GM18526 (cell line): ENCODE results near the gene CAPZA2.

Experiments used
- POLR2A ChIP-seq: IDR thresholded peaks from 3 replicates; pipeline ENCODE4 v1.6.1; 2011; ENCODE audit not compliant: insufficient read length; ENCODE audit errors: extremely low read depth

Gene CAPZA2

GRCh38 chr7:116955801-116956476, 93.6 kb downstream of the CAPZA2 start:
- no peak for TF ChIP-seq POLR2A

- no peak for TF ChIP-seq POLR2A
Measured at GRCh38 chr7:116956477-116956804, 94.1 kb downstream of the CAPZA2 start.

- no peak for TF ChIP-seq POLR2A
Measured at GRCh38 chr7:116957874-116958273, 95.5 kb downstream of the CAPZA2 start.

GRCh38 chr7:116963234-116963633, 100.8 kb downstream of the CAPZA2 start:
- TF ChIP-seq POLR2A, result no peak

- TF ChIP-seq POLR2A, result no peak
Measured at GRCh38 chr7:116966601-116967000, 104.2 kb downstream of the CAPZA2 start.

GRCh38 chr7:116967254-116967922, 105.0 kb downstream of the CAPZA2 start:
- TF ChIP-seq POLR2A, result no peak

- no peak for TF ChIP-seq POLR2A
Measured at GRCh38 chr7:116967983-116968382, 105.6 kb downstream of the CAPZA2 start.

GRCh38 chr7:116968631-116969030, 106.2 kb downstream of the CAPZA2 start:
- TF ChIP-seq POLR2A, result no peak

GRCh38 chr7:116969371-116969902, 107.0 kb downstream of the CAPZA2 start:
- TF ChIP-seq POLR2A, result no peak

GRCh38 chr7:116970238-116970910, 108.0 kb downstream of the CAPZA2 start:
- TF ChIP-seq POLR2A, result no peak
